H9 (cell line): ENCODE results near the gene CTSE. TPM values are rescaled to one million over a fixed set of nuclear protein-coding genes. Genes with fewer than 3 reads are reported as not detected.

Experiments
- DNase-seq: peaks from one replicate; pipeline ENCODE4 v3.0.0-alpha.2; 2017
- H2AFZ ChIP-seq: one replicate; pipeline ENCODE4 v1.6.1; 2013; ENCODE audit warnings: mild to moderate bottlenecking, low read length, control low read depth, moderate library complexity
- H2AK5ac ChIP-seq: 2 replicates; pipeline ENCODE4 v1.6.1; 2013; ENCODE audit warnings: low read length, control low read depth, mixed read lengths; ENCODE audit not compliant: insufficient read length
- H2BK120ac ChIP-seq: one replicate; pipeline ENCODE4 v1.6.1; 2013; ENCODE audit warnings: low read depth, mild to moderate bottlenecking, low read length, control low read depth, inconsistent platforms; ENCODE audit not compliant: poor library complexity, severe bottlenecking
- H2BK12ac ChIP-seq: 2 replicates; pipeline ENCODE4 v1.6.1; 2013; ENCODE audit warnings: low read length, control low read depth, mixed read lengths, low read depth; ENCODE audit not compliant: insufficient read length
- H2BK15ac ChIP-seq: 2 replicates; pipeline ENCODE4 v1.6.1; 2013; ENCODE audit warnings: low read depth, low read length, control low read depth
- H2BK20ac ChIP-seq: one replicate; pipeline ENCODE4 v1.6.1; 2013; ENCODE audit warnings: low read depth, mild to moderate bottlenecking, low read length, control low read depth, inconsistent platforms; ENCODE audit not compliant: poor library complexity, severe bottlenecking
- H2BK5ac ChIP-seq: 2 replicates; pipeline ENCODE4 v1.6.1; 2013; ENCODE audit warnings: low read length, control low read depth, mixed read lengths; ENCODE audit not compliant: insufficient read length
- H3K14ac ChIP-seq: 2 replicates; pipeline ENCODE4 v1.6.1; 2013; ENCODE audit warnings: low read length, control low read depth; ENCODE audit not compliant: insufficient read depth
- H3K18ac ChIP-seq: 2 replicates; pipeline ENCODE4 v1.6.1; 2013; ENCODE audit warnings: low read depth, mild to moderate bottlenecking, mixed read lengths, low read length, control low read depth; ENCODE audit not compliant: insufficient read length
- H3K23ac ChIP-seq: 2 replicates; pipeline ENCODE4 v1.6.1; 2013; ENCODE audit warnings: low read length, control low read depth, mixed read lengths, low read depth; ENCODE audit not compliant: insufficient read length
- H3K23me2 ChIP-seq: 2 replicates; pipeline ENCODE4 v1.6.1; 2013; ENCODE audit warnings: low read depth, mild to moderate bottlenecking, mixed read lengths, low read length, control low read depth; ENCODE audit not compliant: insufficient read length, poor library complexity, severe bottlenecking
- H3K27ac ChIP-seq: 2 replicates; pipeline ENCODE4 v1.5.1; 2013; ENCODE audit warnings: low read length, control low read depth, mixed read lengths, low read depth; ENCODE audit not compliant: insufficient read length
- H3K27me3 ChIP-seq: 2 replicates; pipeline ENCODE4 v1.6.1; 2013; ENCODE audit warnings: low read length, control low read depth, inconsistent platforms; ENCODE audit not compliant: insufficient read depth
- H3K4ac ChIP-seq: 2 replicates; pipeline ENCODE4 v1.6.1; 2013; ENCODE audit warnings: low read depth, mild to moderate bottlenecking, control low read depth, inconsistent platforms, low read length, moderate library complexity
- H3K4me1 ChIP-seq: 2 replicates; pipeline ENCODE4 v1.6.1; 2013; ENCODE audit warnings: low read length, control low read depth, inconsistent platforms; ENCODE audit not compliant: insufficient read depth
- H3K4me2 ChIP-seq: 2 replicates; pipeline ENCODE4 v1.6.1; 2013; ENCODE audit warnings: low read length, control low read depth, mixed read lengths; ENCODE audit not compliant: insufficient read length, insufficient read depth
- H3K56ac ChIP-seq: 2 replicates; pipeline ENCODE4 v1.6.1; 2013; ENCODE audit warnings: low read depth, mild to moderate bottlenecking, mixed read lengths, low read length, control low read depth; ENCODE audit not compliant: insufficient read length
- H3K79me1 ChIP-seq: 2 replicates; pipeline ENCODE4 v1.6.1; 2013; ENCODE audit warnings: low read depth, mild to moderate bottlenecking, moderate library complexity, low read length, control low read depth, inconsistent platforms; ENCODE audit not compliant: insufficient read depth, poor library complexity, severe bottlenecking
- H3K79me2 ChIP-seq: 2 replicates; pipeline ENCODE4 v1.6.1; 2013; ENCODE audit warnings: low read length, control low read depth, inconsistent platforms; ENCODE audit not compliant: insufficient read depth
- H3K9ac ChIP-seq: 2 replicates; pipeline ENCODE4 v1.6.1; 2013; ENCODE audit warnings: low read length, control low read depth, mixed read lengths; ENCODE audit not compliant: insufficient read length; ENCODE audit errors: extremely low read depth
- H3K9me3 ChIP-seq: one replicate; pipeline ENCODE4 v1.6.1; 2013; ENCODE audit warnings: low read depth, low read length, inconsistent platforms; ENCODE audit not compliant: control insufficient read depth
- H3T11ph ChIP-seq: one replicate; pipeline ENCODE4 v1.6.1; 2013; ENCODE audit warnings: mild to moderate bottlenecking, low read length, control low read depth, inconsistent platforms
- H4K20me1 ChIP-seq: one replicate; pipeline ENCODE4 v1.6.1; 2013; ENCODE audit not compliant: control insufficient read depth, insufficient read length, insufficient read depth
- H4K5ac ChIP-seq: 2 replicates; pipeline ENCODE4 v1.6.1; 2013; ENCODE audit warnings: low read depth, mild to moderate bottlenecking, mixed read lengths, low read length, control low read depth; ENCODE audit not compliant: insufficient read length
- H4K8ac ChIP-seq: replicated peaks from 2 replicates; pipeline ENCODE4 v1.6.1; 2013; ENCODE audit warnings: low read length, control low read depth, mixed read lengths, low read depth; ENCODE audit not compliant: insufficient read length
- H4K91ac ChIP-seq: 2 replicates; pipeline ENCODE4 v1.6.1; 2013; ENCODE audit warnings: low read depth, mild to moderate bottlenecking, moderate library complexity, mixed read lengths, low read length, control low read depth; ENCODE audit not compliant: insufficient read length
- H3K27ac Mint-ChIP-seq, 3 experiments: 2 replicates in 2 of 3; 3 replicates in 1 of 3; pipeline ENCODE4 v1.8.0; 2020 to 2021; ENCODE audit warnings: mixed read lengths in 3 of 3, mild to moderate bottlenecking in 1 of 3, moderate library complexity in 1 of 3
- H3K27me3 Mint-ChIP-seq: 2 replicates; pipeline ENCODE4 v1.8.0; 2021; ENCODE audit warnings: low read depth, mild to moderate bottlenecking, moderate library complexity, mixed read lengths
- H3K36me3 Mint-ChIP-seq, 3 experiments: 2 replicates in 2 of 3; 3 replicates in 1 of 3; pipeline ENCODE4 v1.8.0; 2020 to 2021; ENCODE audit warnings: low read depth in 3 of 3, mixed read lengths in 3 of 3; ENCODE audit not compliant: insufficient read depth in 1 of 3
- H3K4me1 Mint-ChIP-seq, 2 experiments: 2 replicates each; pipeline ENCODE4 v1.8.0; 2020; ENCODE audit warnings: mixed read lengths in 2 of 2
- H3K4me3 Mint-ChIP-seq, 2 experiments: 2 replicates in 1 of 2; 3 replicates in 1 of 2; pipeline ENCODE4 v1.8.0; 2020 to 2021; ENCODE audit warnings: mild to moderate bottlenecking in 2 of 2, mixed read lengths in 2 of 2, moderate library complexity in 1 of 2
- H3K9me3 Mint-ChIP-seq, 2 experiments: 2 replicates in 1 of 2; 3 replicates in 1 of 2; pipeline ENCODE4 v1.8.0; 2020; ENCODE audit warnings: mild to moderate bottlenecking in 2 of 2, mixed read lengths in 2 of 2, moderate library complexity in 1 of 2
- WGBS: extraction: QIAGEN DNeasy Blood & Tissue Kit; methylation state at CpG from one replicate; pipeline ENCODE4 v1.1.7; 2013; ENCODE audit warnings: missing lambda C conversion rate, low lambda C conversion rate, mixed read lengths; ENCODE audit not compliant: insufficient read length; ENCODE audit errors: extremely low coverage; 5-methylcytosine and 5-hydroxymethylcytosine counted together
- long read RNA-seq: library from polyadenylated mRNA; unstranded; transcript quantifications from one replicate; pipeline ENCODE4 v2.0.0, GENCODE V29; 2020
- total RNA-seq: library from RNA; stranded (reverse); gene quantifications from 2 replicates; pipeline ENCODE4 v1.2.1, GENCODE V29; 2021
- TF ChIP-seq, protein P1 (sequence below): fragments of 200-600 bp; sonication (generic); conservative IDR thresholded peaks from 3 replicates; pipeline ENCODE4 v1.8.0; 2021; ENCODE audit warnings: antibody characterized with exemption, mild to moderate bottlenecking

The CTSE gene
- not detected in 2 replicates for total RNA-seq
- long read RNA-seq, result 0 reads

- no peaks in the 10 kb centered on the region for H4K20me1 ChIP-seq
- no peak within 1 kb of the TSS for H4K91ac ChIP-seq
- H2BK120ac ChIP-seq, result no peak within 1 kb of the TSS
These were observed at the start of gene CTSE for GRCh38 chr1:206023695-206024094. CTSE (minus strand) TSS chr1:206023895; CDS start chr1:206023791, 104 bp downstream.

More at GRCh38 chr1:206023695-206024094, at the start of gene CTSE:
- H2BK5ac ChIP-seq, result no peak within 1 kb of the TSS
- TF ChIP-seq, protein P1, sequence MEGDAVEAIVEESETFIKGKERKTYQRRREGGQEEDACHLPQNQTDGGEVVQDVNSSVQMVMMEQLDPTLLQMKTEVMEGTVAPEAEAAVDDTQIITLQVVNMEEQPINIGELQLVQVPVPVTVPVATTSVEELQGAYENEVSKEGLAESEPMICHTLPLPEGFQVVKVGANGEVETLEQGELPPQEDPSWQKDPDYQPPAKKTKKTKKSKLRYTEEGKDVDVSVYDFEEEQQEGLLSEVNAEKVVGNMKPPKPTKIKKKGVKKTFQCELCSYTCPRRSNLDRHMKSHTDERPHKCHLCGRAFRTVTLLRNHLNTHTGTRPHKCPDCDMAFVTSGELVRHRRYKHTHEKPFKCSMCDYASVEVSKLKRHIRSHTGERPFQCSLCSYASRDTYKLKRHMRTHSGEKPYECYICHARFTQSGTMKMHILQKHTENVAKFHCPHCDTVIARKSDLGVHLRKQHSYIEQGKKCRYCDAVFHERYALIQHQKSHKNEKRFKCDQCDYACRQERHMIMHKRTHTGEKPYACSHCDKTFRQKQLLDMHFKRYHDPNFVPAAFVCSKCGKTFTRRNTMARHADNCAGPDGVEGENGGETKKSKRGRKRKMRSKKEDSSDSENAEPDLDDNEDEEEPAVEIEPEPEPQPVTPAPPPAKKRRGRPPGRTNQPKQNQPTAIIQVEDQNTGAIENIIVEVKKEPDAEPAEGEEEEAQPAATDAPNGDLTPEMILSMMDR, result no peak
- H3K23ac ChIP-seq, result no peak within 1 kb of the TSS
- H3K27me3 Mint-ChIP-seq, result no peaks in the 10 kb centered on the region; the same call in none of the 2 replicates
- H3K56ac ChIP-seq, result no peak within 1 kb of the TSS
- no peak within 1 kb of the TSS for H3K18ac ChIP-seq
- no peaks in the 10 kb centered on the region for H3K27me3 ChIP-seq
- no peak for DNase-seq
- no peaks in the 10 kb centered on the region for H3K36me3 Mint-ChIP-seq
- no peak within 1 kb of the TSS for H3K4ac ChIP-seq
- H3K23me2 ChIP-seq, result no peaks in the 10 kb centered on the region
- no peak within 1 kb of the TSS for H3K9ac ChIP-seq
- H3K9me3 ChIP-seq, result no peaks in the 10 kb centered on the region
- no peak within 1 kb of the TSS for H2BK20ac ChIP-seq
- H3K4me1 Mint-ChIP-seq, result peaks cover 0 to 2% of the 10 kb centered on the region in 2 experiments; a peak in 2 of 4 replicates
- H2BK15ac ChIP-seq, result no peak within 1 kb of the TSS
- no peak within 1 kb of the TSS for H3K4me2 ChIP-seq
- no peak within 1 kb of the TSS for H4K5ac ChIP-seq
- H3K79me1 ChIP-seq, result no peaks in the 10 kb centered on the region
- no peak within 1 kb of the TSS for H3K14ac ChIP-seq
- peak within 1 kb of the TSS in 1 of 3 experiments; percentile 93; a peak in 1 of 7 replicates for H3K27ac Mint-ChIP-seq
- H2AFZ ChIP-seq, result no peak within 1 kb of the TSS
- no peak within 1 kb of the TSS; a peak in 1 of 5 replicates for H3K4me3 Mint-ChIP-seq
- H3K27ac ChIP-seq, result no peak within 1 kb of the TSS
- no CpG with 5 or more reads among the region's 11 CpGs for WGBS
- no peak within 1 kb of the TSS for H4K8ac ChIP-seq
- H3T11ph ChIP-seq, result no peak within 1 kb of the TSS
- H2BK12ac ChIP-seq, result no peak within 1 kb of the TSS
- H3K79me2 ChIP-seq, result no peaks in the 10 kb centered on the region
- no peak within 1 kb of the TSS for H2AK5ac ChIP-seq
- H3K9me3 Mint-ChIP-seq, result no peaks in the 10 kb centered on the region; a peak in 1 of 5 replicates
- no peaks in the 10 kb centered on the region for H3K4me1 ChIP-seq
